H9 (cell line): ENCODE results near the gene FUZ. TPM values are rescaled to one million over a fixed set of nuclear protein-coding genes. Genes with fewer than 3 reads are reported as not detected.
A peak's percentile ranks its signal among the peaks of the same experiment; 100 is the strongest.

Experiments used
- DNase-seq: peaks from one replicate; pipeline ENCODE4 v3.0.0-alpha.2; 2017
- H2AFZ ChIP-seq: one replicate; pipeline ENCODE4 v1.6.1; 2013; ENCODE audit warnings: mild to moderate bottlenecking, low read length, control low read depth, moderate library complexity
- H2AK5ac ChIP-seq: 2 replicates; pipeline ENCODE4 v1.6.1; 2013; ENCODE audit warnings: low read length, control low read depth, mixed read lengths; ENCODE audit not compliant: insufficient read length
- H2BK120ac ChIP-seq: one replicate; pipeline ENCODE4 v1.6.1; 2013; ENCODE audit warnings: low read depth, mild to moderate bottlenecking, low read length, control low read depth, inconsistent platforms; ENCODE audit not compliant: poor library complexity, severe bottlenecking
- H2BK12ac ChIP-seq: 2 replicates; pipeline ENCODE4 v1.6.1; 2013; ENCODE audit warnings: low read length, control low read depth, mixed read lengths, low read depth; ENCODE audit not compliant: insufficient read length
- H2BK15ac ChIP-seq: 2 replicates; pipeline ENCODE4 v1.6.1; 2013; ENCODE audit warnings: low read depth, low read length, control low read depth
- H2BK20ac ChIP-seq: one replicate; pipeline ENCODE4 v1.6.1; 2013; ENCODE audit warnings: low read depth, mild to moderate bottlenecking, low read length, control low read depth, inconsistent platforms; ENCODE audit not compliant: poor library complexity, severe bottlenecking
- H2BK5ac ChIP-seq: 2 replicates; pipeline ENCODE4 v1.6.1; 2013; ENCODE audit warnings: low read length, control low read depth, mixed read lengths; ENCODE audit not compliant: insufficient read length
- H3K14ac ChIP-seq: 2 replicates; pipeline ENCODE4 v1.6.1; 2013; ENCODE audit warnings: low read length, control low read depth; ENCODE audit not compliant: insufficient read depth
- H3K18ac ChIP-seq: 2 replicates; pipeline ENCODE4 v1.6.1; 2013; ENCODE audit warnings: low read depth, mild to moderate bottlenecking, mixed read lengths, low read length, control low read depth; ENCODE audit not compliant: insufficient read length
- H3K23ac ChIP-seq: 2 replicates; pipeline ENCODE4 v1.6.1; 2013; ENCODE audit warnings: low read length, control low read depth, mixed read lengths, low read depth; ENCODE audit not compliant: insufficient read length
- H3K23me2 ChIP-seq: 2 replicates; pipeline ENCODE4 v1.6.1; 2013; ENCODE audit warnings: low read depth, mild to moderate bottlenecking, mixed read lengths, low read length, control low read depth; ENCODE audit not compliant: insufficient read length, poor library complexity, severe bottlenecking
- H3K27ac ChIP-seq: 2 replicates; pipeline ENCODE4 v1.5.1; 2013; ENCODE audit warnings: low read length, control low read depth, mixed read lengths, low read depth; ENCODE audit not compliant: insufficient read length
- H3K27me3 ChIP-seq: 2 replicates; pipeline ENCODE4 v1.6.1; 2013; ENCODE audit warnings: low read length, control low read depth, inconsistent platforms; ENCODE audit not compliant: insufficient read depth
- H3K4ac ChIP-seq: 2 replicates; pipeline ENCODE4 v1.6.1; 2013; ENCODE audit warnings: low read depth, mild to moderate bottlenecking, control low read depth, inconsistent platforms, low read length, moderate library complexity
- H3K4me1 ChIP-seq: 2 replicates; pipeline ENCODE4 v1.6.1; 2013; ENCODE audit warnings: low read length, control low read depth, inconsistent platforms; ENCODE audit not compliant: insufficient read depth
- H3K4me2 ChIP-seq: 2 replicates; pipeline ENCODE4 v1.6.1; 2013; ENCODE audit warnings: low read length, control low read depth, mixed read lengths; ENCODE audit not compliant: insufficient read length, insufficient read depth
- H3K56ac ChIP-seq: 2 replicates; pipeline ENCODE4 v1.6.1; 2013; ENCODE audit warnings: low read depth, mild to moderate bottlenecking, mixed read lengths, low read length, control low read depth; ENCODE audit not compliant: insufficient read length
- H3K79me1 ChIP-seq: 2 replicates; pipeline ENCODE4 v1.6.1; 2013; ENCODE audit warnings: low read depth, mild to moderate bottlenecking, moderate library complexity, low read length, control low read depth, inconsistent platforms; ENCODE audit not compliant: insufficient read depth, poor library complexity, severe bottlenecking
- H3K79me2 ChIP-seq: 2 replicates; pipeline ENCODE4 v1.6.1; 2013; ENCODE audit warnings: low read length, control low read depth, inconsistent platforms; ENCODE audit not compliant: insufficient read depth
- H3K9ac ChIP-seq: 2 replicates; pipeline ENCODE4 v1.6.1; 2013; ENCODE audit warnings: low read length, control low read depth, mixed read lengths; ENCODE audit not compliant: insufficient read length; ENCODE audit errors: extremely low read depth
- H3K9me3 ChIP-seq: one replicate; pipeline ENCODE4 v1.6.1; 2013; ENCODE audit warnings: low read depth, low read length, inconsistent platforms; ENCODE audit not compliant: control insufficient read depth
- H3T11ph ChIP-seq: one replicate; pipeline ENCODE4 v1.6.1; 2013; ENCODE audit warnings: mild to moderate bottlenecking, low read length, control low read depth, inconsistent platforms
- H4K20me1 ChIP-seq: one replicate; pipeline ENCODE4 v1.6.1; 2013; ENCODE audit not compliant: control insufficient read depth, insufficient read length, insufficient read depth
- H4K5ac ChIP-seq: 2 replicates; pipeline ENCODE4 v1.6.1; 2013; ENCODE audit warnings: low read depth, mild to moderate bottlenecking, mixed read lengths, low read length, control low read depth; ENCODE audit not compliant: insufficient read length
- H4K8ac ChIP-seq: replicated peaks from 2 replicates; pipeline ENCODE4 v1.6.1; 2013; ENCODE audit warnings: low read length, control low read depth, mixed read lengths, low read depth; ENCODE audit not compliant: insufficient read length
- H4K91ac ChIP-seq: 2 replicates; pipeline ENCODE4 v1.6.1; 2013; ENCODE audit warnings: low read depth, mild to moderate bottlenecking, moderate library complexity, mixed read lengths, low read length, control low read depth; ENCODE audit not compliant: insufficient read length
- H3K27ac Mint-ChIP-seq, 3 experiments: 2 replicates in 2 of 3; 3 replicates in 1 of 3; pipeline ENCODE4 v1.8.0; 2020 to 2021; ENCODE audit warnings: mixed read lengths in 3 of 3, mild to moderate bottlenecking in 1 of 3, moderate library complexity in 1 of 3
- H3K27me3 Mint-ChIP-seq: 2 replicates; pipeline ENCODE4 v1.8.0; 2021; ENCODE audit warnings: low read depth, mild to moderate bottlenecking, moderate library complexity, mixed read lengths
- H3K36me3 Mint-ChIP-seq, 3 experiments: 2 replicates in 2 of 3; 3 replicates in 1 of 3; pipeline ENCODE4 v1.8.0; 2020 to 2021; ENCODE audit warnings: low read depth in 3 of 3, mixed read lengths in 3 of 3; ENCODE audit not compliant: insufficient read depth in 1 of 3
- H3K4me1 Mint-ChIP-seq, 2 experiments: 2 replicates each; pipeline ENCODE4 v1.8.0; 2020; ENCODE audit warnings: mixed read lengths in 2 of 2
- H3K4me3 Mint-ChIP-seq, 2 experiments: 2 replicates in 1 of 2; 3 replicates in 1 of 2; pipeline ENCODE4 v1.8.0; 2020 to 2021; ENCODE audit warnings: mild to moderate bottlenecking in 2 of 2, mixed read lengths in 2 of 2, moderate library complexity in 1 of 2
- H3K9me3 Mint-ChIP-seq, 2 experiments: 2 replicates in 1 of 2; 3 replicates in 1 of 2; pipeline ENCODE4 v1.8.0; 2020; ENCODE audit warnings: mild to moderate bottlenecking in 2 of 2, mixed read lengths in 2 of 2, moderate library complexity in 1 of 2
- WGBS: extraction: QIAGEN DNeasy Blood & Tissue Kit; methylation state at CpG from one replicate; pipeline ENCODE4 v1.1.7; 2013; ENCODE audit warnings: missing lambda C conversion rate, low lambda C conversion rate, mixed read lengths; ENCODE audit not compliant: insufficient read length; ENCODE audit errors: extremely low coverage; 5-methylcytosine and 5-hydroxymethylcytosine counted together
- total RNA-seq: library from RNA; stranded (reverse); gene quantifications from 2 replicates; pipeline ENCODE4 v1.2.1, GENCODE V29; 2021
- TF ChIP-seq, protein P1 (sequence below): fragments of 200-600 bp; sonication (generic); conservative IDR thresholded peaks from 3 replicates; pipeline ENCODE4 v1.8.0; 2021; ENCODE audit warnings: antibody characterized with exemption, mild to moderate bottlenecking

FUZ gene
- total RNA-seq, 1 experiment from 2014 or later: 25.1 TPM

DNA sequence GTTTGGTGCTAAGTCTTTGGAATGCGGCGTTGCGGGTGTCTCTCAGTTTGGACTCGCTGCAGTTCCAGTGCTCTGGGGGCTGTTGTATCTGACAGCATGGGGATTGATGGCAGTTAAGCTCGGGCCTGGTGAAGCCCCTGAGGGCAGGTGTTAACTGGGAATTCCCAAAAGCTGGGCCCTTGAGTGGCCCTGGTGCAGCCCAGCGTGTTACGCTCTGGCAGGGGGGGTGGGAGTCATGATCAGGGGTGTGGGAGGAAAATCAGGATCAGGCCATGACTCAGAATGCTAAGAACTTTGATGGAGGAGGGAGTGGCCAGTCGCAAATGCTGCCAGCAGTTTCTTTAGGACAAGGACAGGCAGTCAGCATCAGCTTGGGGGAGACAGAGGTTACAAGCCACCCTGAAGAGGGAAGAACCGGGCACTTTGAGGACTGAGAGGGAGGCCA lies 26.7 kb downstream of the FUZ start:
- H3K14ac ChIP-seq: no peak overlapping the region
- H2AK5ac ChIP-seq: no peak overlapping the region
- Mint-ChIP-seq H3K4me3 (no peak overlapping the region), H3K27me3 (no peaks in the 10 kb centered on the region), H3K9me3 (no peaks in the 10 kb centered on the region), H3K27ac (peak overlapping the region; percentile 74 to 80 (median 74); a peak in 5 of 7 replicates), H3K36me3 (peaks cover 36 to 67% (median 51%) of the 10 kb centered on the region in 3 experiments), H3K4me1 (peaks cover 0 to 5% of the 10 kb centered on the region in 2 experiments; a peak in 1 of 4 replicates)
- TF ChIP-seq, protein P1, sequence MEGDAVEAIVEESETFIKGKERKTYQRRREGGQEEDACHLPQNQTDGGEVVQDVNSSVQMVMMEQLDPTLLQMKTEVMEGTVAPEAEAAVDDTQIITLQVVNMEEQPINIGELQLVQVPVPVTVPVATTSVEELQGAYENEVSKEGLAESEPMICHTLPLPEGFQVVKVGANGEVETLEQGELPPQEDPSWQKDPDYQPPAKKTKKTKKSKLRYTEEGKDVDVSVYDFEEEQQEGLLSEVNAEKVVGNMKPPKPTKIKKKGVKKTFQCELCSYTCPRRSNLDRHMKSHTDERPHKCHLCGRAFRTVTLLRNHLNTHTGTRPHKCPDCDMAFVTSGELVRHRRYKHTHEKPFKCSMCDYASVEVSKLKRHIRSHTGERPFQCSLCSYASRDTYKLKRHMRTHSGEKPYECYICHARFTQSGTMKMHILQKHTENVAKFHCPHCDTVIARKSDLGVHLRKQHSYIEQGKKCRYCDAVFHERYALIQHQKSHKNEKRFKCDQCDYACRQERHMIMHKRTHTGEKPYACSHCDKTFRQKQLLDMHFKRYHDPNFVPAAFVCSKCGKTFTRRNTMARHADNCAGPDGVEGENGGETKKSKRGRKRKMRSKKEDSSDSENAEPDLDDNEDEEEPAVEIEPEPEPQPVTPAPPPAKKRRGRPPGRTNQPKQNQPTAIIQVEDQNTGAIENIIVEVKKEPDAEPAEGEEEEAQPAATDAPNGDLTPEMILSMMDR: no peak
- H3K79me1 ChIP-seq: no peaks in the 10 kb centered on the region
- H3K79me2 ChIP-seq: no peaks in the 10 kb centered on the region
- H3K27me3 ChIP-seq: no peaks in the 10 kb centered on the region
- no peak overlapping the region for H3T11ph ChIP-seq
- H2BK5ac ChIP-seq: no peak overlapping the region
- no peak overlapping the region for H3K23ac ChIP-seq
- H3K27ac ChIP-seq: no peak overlapping the region
- H3K9me3 ChIP-seq: no peaks in the 10 kb centered on the region
- H3K4me1 ChIP-seq: no peaks in the 10 kb centered on the region
- H4K20me1 ChIP-seq: no peaks in the 10 kb centered on the region
- no peak overlapping the region for H4K91ac ChIP-seq
- no peak overlapping the region for H3K9ac ChIP-seq
- no peak overlapping the region for H4K5ac ChIP-seq
- WGBS: no CpG with 5 or more reads among the region's 9 CpGs
- no peak overlapping the region for H3K18ac ChIP-seq
- no peak overlapping the region for H3K4ac ChIP-seq
- H3K23me2 ChIP-seq: no peaks in the 10 kb centered on the region
- no peak overlapping the region for H4K8ac ChIP-seq
- DNase-seq: no peak
- H3K56ac ChIP-seq: no peak overlapping the region
- no peak overlapping the region for H2BK12ac ChIP-seq
- H2BK20ac ChIP-seq: no peak overlapping the region
- no peak overlapping the region for H3K4me2 ChIP-seq
- no peak overlapping the region for H2AFZ ChIP-seq
- H2BK120ac ChIP-seq: no peak overlapping the region
- no peak overlapping the region for H2BK15ac ChIP-seq
